Measurements from ENCODE around the gene TCF12. TPM values are rescaled to one million over a fixed set of nuclear protein-coding genes. Genes with fewer than 3 reads are reported as not detected.

The TCF12 gene
- total and polyA plus RNA-seq, 2 of the 8 experiments (the other 6 are each of a cell fraction or from before 2014, with no cell fraction given) = 85.8 to 101 TPM

DNA sequence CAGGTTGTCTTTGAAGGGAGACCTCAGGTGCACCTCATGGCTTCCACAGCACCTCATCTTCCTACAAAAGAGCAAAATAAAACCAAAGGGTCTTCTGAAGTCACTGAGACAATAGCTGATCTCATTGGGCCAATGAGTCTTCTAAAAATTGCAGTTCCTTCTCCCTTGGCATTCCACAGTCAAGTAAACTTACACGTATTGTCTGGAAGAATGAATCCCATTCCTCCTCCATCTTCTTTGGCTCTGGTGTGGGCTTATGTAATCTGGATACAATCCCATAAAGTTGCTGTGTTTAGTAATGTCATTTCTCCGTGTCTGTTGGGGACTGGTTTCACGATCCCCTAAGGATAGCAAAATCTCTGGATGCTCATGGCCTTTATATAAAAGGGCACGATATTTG is 372.4 kb downstream of the TCF12 start:
- no peak overlapping the region for H2BK5ac ChIP-seq (ENCODE audit: low read depth, low read length)
- H3K36me3 ChIP-seq (ENCODE audit: control insufficient read depth in 2 of 4, insufficient read depth in 4 of 4, low read length in 3 of 4) = peaks cover 0 to 15% (median 2%) of the 10 kb centered on the region in 4 experiments; a peak in 5 of 8 replicates
- H3K79me1 ChIP-seq (ENCODE audit: low read depth, low read length) = no peaks in the 10 kb centered on the region
- no peak overlapping the region for H3K4me3 ChIP-seq (ENCODE audit: extremely low read depth in 1 of 4, insufficient read depth in 2 of 4, low read depth in 3 of 4, low read length in 4 of 4)
- H3K79me2 ChIP-seq (ENCODE audit: control insufficient read depth in 1 of 2, insufficient read depth in 2 of 2, low read length in 2 of 2) = no peaks in the 10 kb centered on the region
- FAIRE-seq = no peak
- peaks cover 0 to 10% (median 5%) of the 10 kb centered on the region in 4 experiments; a peak in 3 of 7 replicates for H3K4me1 ChIP-seq (replicated peaks in 1 of 4; ENCODE audit: control insufficient read depth in 3 of 4, insufficient read depth in 4 of 4, low read length in 3 of 4)
- no peak overlapping the region for H2BK120ac ChIP-seq (replicated peaks; ENCODE audit: low read depth, low read length)
- no peak overlapping the region for H2BK12ac ChIP-seq (ENCODE audit: low read depth, low read length)
- no peak overlapping the region for H3K14ac ChIP-seq (ENCODE audit: insufficient read length)
- H3K9ac ChIP-seq (replicated peaks in 1 of 4; ENCODE audit: extremely low read depth in 1 of 4, low read depth in 3 of 4, low read length in 3 of 4) = no peak overlapping the region
- H4K8ac ChIP-seq (ENCODE audit: extremely low read depth, insufficient read depth, low read length) = no peak overlapping the region
- no peak overlapping the region for H4K5ac ChIP-seq (ENCODE audit: insufficient read length, low read depth, low read length)
- POLR2A ChIA-PET (ENCODE audit: partially characterized antibody) = no interaction called here
- no peak overlapping the region for H3K4me2 ChIP-seq (ENCODE audit: insufficient read depth in 1 of 2, low read depth in 2 of 2, low read length in 2 of 2)
- CTCF ChIA-PET (ENCODE audit: partially characterized antibody) = interaction anchor here (1.2 to 1.3 kb wide), 2 partner anchors 50 to 149 kb away, joined by 3 read pairs; no protein-coding TSS in a partner anchor
- H2BK20ac ChIP-seq (ENCODE audit: low read length) = no peak overlapping the region
- H3K4ac ChIP-seq (replicated peaks; ENCODE audit: insufficient read length, low read depth, low read length) = no peak overlapping the region
- no peaks in the 10 kb centered on the region for H3K23me2 ChIP-seq (ENCODE audit: low read depth, low read length)
- WGBS, 2 experiments (ENCODE audit: extremely low coverage in 1 of 2, insufficient coverage in 1 of 2, insufficient read length in 1 of 2, insufficient replicate concordance in 2 of 2, low coverage in 1 of 2, low lambda C conversion rate in 2 of 2, missing lambda C conversion rate in 1 of 2) = 96% methylated on average over 4 of the region's 4 CpGs; no CpG with 5 or more reads in 1 of the 2 experiments
- H2BK15ac ChIP-seq (ENCODE audit: low read length) = no peak overlapping the region
- H2AFZ ChIP-seq (ENCODE audit: low read length) = no peak overlapping the region
- no peak overlapping the region for H4K91ac ChIP-seq (replicated peaks; ENCODE audit: insufficient read length, low read length)
- H3K56ac ChIP-seq (replicated peaks; ENCODE audit: insufficient read length, low read depth, low read length) = no peak overlapping the region
- TF ChIP-seq KDM5A (IDR thresholded peaks at IDR 0.05; ENCODE audit: low read length) (no peak), ZNF274 (IDR thresholded peaks at IDR 0.05; ENCODE audit: borderline replicate concordance, extremely low read depth, low read length) (no peak), CTBP2 (IDR thresholded peaks at IDR 0.05; ENCODE audit: borderline replicate concordance, insufficient read depth, insufficient read length, low read length) (no peak), SAP30 (IDR thresholded peaks at IDR 0.05; ENCODE audit: insufficient read depth, insufficient replicate concordance, low read length) (no peak), RNF2 (IDR thresholded peaks at IDR 0.05; ENCODE audit: borderline replicate concordance, low read depth, low read length, missing control alignments, poor library complexity, severe bottlenecking) (no peak), CREB1 (IDR thresholded peaks at IDR 0.05) (no peak), PHF8 (conservative IDR thresholded peaks at IDR 0.05; ENCODE audit: low read depth, low read length) (no peak), SP4 (IDR thresholded peaks at IDR 0.05; ENCODE audit: low read length) (no peak)
- no peak overlapping the region for H3K23ac ChIP-seq (ENCODE audit: insufficient read length)
- DNase-seq (ENCODE audit: low read depth in 1 of 2, low spot score in 2 of 2) = no peak
- H4K20me1 ChIP-seq (replicated peaks in 1 of 2; ENCODE audit: control insufficient read depth in 1 of 2, insufficient read depth in 2 of 2, low read length in 2 of 2) = no peaks in the 10 kb centered on the region
- H3K9me3 ChIP-seq (ENCODE audit: insufficient read depth in 2 of 2, low read depth in 1 of 2, low read length in 1 of 2) = no peaks in the 10 kb centered on the region
- H3K18ac ChIP-seq (ENCODE audit: extremely low read depth, low read length) = no peak overlapping the region
- no peak overlapping the region for H2AK5ac ChIP-seq (ENCODE audit: low read depth, low read length)
- no peak overlapping the region for H3K27ac ChIP-seq (ENCODE audit: low read depth, low read length)
- H3K27me3 ChIP-seq (replicated peaks in 1 of 4; ENCODE audit: control insufficient read depth in 3 of 4, extremely low read depth in 1 of 4, insufficient read depth in 3 of 4, low read length in 3 of 4) = no peaks in the 10 kb centered on the region
